Hepatocyte (in vitro differentiated cells): Measurements from ENCODE around the gene CHST11. TPM values are rescaled to one million over a fixed set of nuclear protein-coding genes. Genes with fewer than 3 reads are reported as not detected.

Experiments
- DNase-seq: peaks from one replicate; pipeline ENCODE4 v3.0.0-alpha.2; 2016; ENCODE audit warnings: low spot score
- H2AFZ ChIP-seq: fragments of 200-600 bp; sonication (generic); 2 replicates; pipeline ENCODE4 v1.6.0; 2016; ENCODE audit warnings: antibody characterized with exemption, mild to moderate bottlenecking
- H3K27ac ChIP-seq: fragments of 200-600 bp; sonication (generic); 2 replicates; pipeline ENCODE4 v1.5.1; 2016; ENCODE audit warnings: mild to moderate bottlenecking
- H3K27me3 ChIP-seq: fragments of 200-600 bp; sonication (generic); 2 replicates; pipeline ENCODE4 v1.6.1; 2016
- H3K36me3 ChIP-seq: fragments of 200-600 bp; sonication (generic); replicated peaks from 2 replicates; pipeline ENCODE4 v1.5.1; 2016; ENCODE audit warnings: low read depth; ENCODE audit not compliant: insufficient read depth
- H3K4me1 ChIP-seq: fragments of 200-600 bp; sonication (generic); 2 replicates; pipeline ENCODE4 v1.5.1; 2016; ENCODE audit warnings: mild to moderate bottlenecking, moderate library complexity; ENCODE audit not compliant: insufficient read depth
- H3K4me2 ChIP-seq: fragments of 200-600 bp; sonication (generic); 2 replicates; pipeline ENCODE4 v1.6.0; 2016
- H3K4me3 ChIP-seq: fragments of 200-600 bp; sonication (generic); 2 replicates; pipeline ENCODE4 v1.5.1; 2016; ENCODE audit warnings: mild to moderate bottlenecking
- H3K79me2 ChIP-seq: fragments of 200-600 bp; sonication (generic); 2 replicates; pipeline ENCODE4 v1.6.0; 2017; ENCODE audit warnings: mild to moderate bottlenecking
- H3K9me2 ChIP-seq: fragments of 200-600 bp; sonication (generic); replicated peaks from 2 replicates; pipeline ENCODE4 v1.6.0; 2017; ENCODE audit warnings: mild to moderate bottlenecking; ENCODE audit not compliant: insufficient read depth
- H3K9me3 ChIP-seq: fragments of 200-600 bp; sonication (generic); 2 replicates; pipeline ENCODE4 v1.5.1; 2016; ENCODE audit warnings: low read depth, mild to moderate bottlenecking
- H4K20me1 ChIP-seq: fragments of 200-600 bp; sonication (generic); 2 replicates; pipeline ENCODE4 v1.6.0; 2016; ENCODE audit warnings: mild to moderate bottlenecking; ENCODE audit not compliant: insufficient read depth, poor library complexity, severe bottlenecking
- CTCF ChIP-seq: fragments of 200-600 bp; sonication (generic); IDR thresholded peaks from 2 replicates; pipeline ENCODE4 v1.5.1; 2016; ENCODE audit warnings: antibody characterized with exemption, mild to moderate bottlenecking; ENCODE audit not compliant: poor library complexity
- EZH2 ChIP-seq: fragments of 200-600 bp; sonication (generic); IDR thresholded peaks from 2 replicates; pipeline ENCODE4 v1.6.1; 2016; ENCODE audit warnings: antibody characterized with exemption, mild to moderate bottlenecking, borderline replicate concordance
- EZH2phosphoT487 ChIP-seq: fragments of 200-600 bp; sonication (generic); IDR thresholded peaks from one replicate; pipeline ENCODE4 v1.6.1; 2018; ENCODE audit warnings: antibody characterized with exemption, mild to moderate bottlenecking, low read depth, moderate library complexity; ENCODE audit not compliant: unreplicated experiment, severe bottlenecking
- whole genome bisulfite sequencing: methylation state at CpG from one replicate; pipeline ENCODE4 v1.1.6; 2016; ENCODE audit warnings: low lambda C conversion rate; ENCODE audit errors: missing lambda C conversion rate; 5-methylcytosine and 5-hydroxymethylcytosine counted together
- polyA plus RNA-seq: library from polyadenylated mRNA; unstranded; fragments of >200 nt; fragmentation: Nextera tagmentation; extraction: Ambion mirVana; gene quantifications from 2 replicates; pipeline ENCODE4 v1.2.1, GENCODE V29; 2016
- total RNA-seq: library from RNA; depleted of rRNA; stranded (reverse); fragments of >200 nt; gene quantifications from 2 replicates; pipeline ENCODE4 v1.2.3, GENCODE V29; 2014

The CHST11 gene
- total and polyA plus RNA-seq, 2 experiments from 2014 or later = 5.2 to 8.9 TPM

- no peaks in the 10 kb centered on the region for H3K27me3 ChIP-seq
- TF ChIP-seq EZH2 (no peak), CTCF (no peak), EZH2phosphoT487 (no peak)
- 84% methylated on average over 1 of the region's 1 CpG for WGBS
These were observed 31.8 kb upstream of the CHST11 start for GRCh38 chr12:104424955-104425354.

GRCh38 chr12:104425614-104426013 is 31.1 kb upstream of the CHST11 start:
- TF ChIP-seq EZH2phosphoT487 (no peak), EZH2 (no peak), CTCF (no peak)
- Histone ChIP-seq H3K27me3 (no peaks in the 10 kb centered on the region), H3K4me1 (no peaks in the 10 kb centered on the region), H3K79me2 (no peaks in the 10 kb centered on the region), H3K9me2 (no peaks in the 10 kb centered on the region), H3K9me3 (no peaks in the 10 kb centered on the region), H3K4me2 (no peak overlapping the region), H2AFZ (no peak overlapping the region), H3K27ac (no peak overlapping the region), H3K4me3 (no peak overlapping the region), H3K36me3 (no peaks in the 10 kb centered on the region), H4K20me1 (no peaks in the 10 kb centered on the region)
- WGBS = 89% methylated on average over 4 of the region's 4 CpGs
- no peak for DNase-seq

More at GRCh38 chr12:104424955-104425354, 31.8 kb upstream of the CHST11 start:
- H3K9me3 ChIP-seq = no peaks in the 10 kb centered on the region
- H3K4me2 ChIP-seq = no peak overlapping the region
- DNase-seq = no peak
- H3K27ac ChIP-seq = no peak overlapping the region
- H3K9me2 ChIP-seq = no peaks in the 10 kb centered on the region
- H3K4me1 ChIP-seq = no peaks in the 10 kb centered on the region
- H3K36me3 ChIP-seq = no peaks in the 10 kb centered on the region
- H3K4me3 ChIP-seq = no peak overlapping the region
- H4K20me1 ChIP-seq = no peaks in the 10 kb centered on the region
- H2AFZ ChIP-seq = no peak overlapping the region
- no peaks in the 10 kb centered on the region for H3K79me2 ChIP-seq

- no peak overlapping the region for H3K27ac ChIP-seq
- no peaks in the 10 kb centered on the region for H3K9me2 ChIP-seq
- WGBS = 55% methylated on average over 4 of the region's 4 CpGs
- no peaks in the 10 kb centered on the region for H3K27me3 ChIP-seq
- no peaks in the 10 kb centered on the region for H3K4me1 ChIP-seq
- H4K20me1 ChIP-seq = no peaks in the 10 kb centered on the region
- H3K36me3 ChIP-seq = no peaks in the 10 kb centered on the region
- no peak overlapping the region for H2AFZ ChIP-seq
- no peak overlapping the region for H3K4me3 ChIP-seq
- DNase-seq = no peak
- no peaks in the 10 kb centered on the region for H3K9me3 ChIP-seq
- no peaks in the 10 kb centered on the region for H3K79me2 ChIP-seq
- no peak overlapping the region for H3K4me2 ChIP-seq
- TF ChIP-seq CTCF (no peak), EZH2 (no peak), EZH2phosphoT487 (no peak)
These were observed 29.7 kb upstream of the CHST11 start for GRCh38 chr12:104426926-104427546.
